GM12878 (cell line): Measurements from ENCODE around the gene CENPK.

ENCODE experiments used
- CTCF ChIP-seq, 3 experiments: IDR thresholded peaks in 2 of 3; conservative IDR thresholded peaks in 1 of 3; 2 replicates each; pipeline ENCODE4 v1.5.1; 2011; ENCODE audit warnings: low read depth in 3 of 3, low read length in 3 of 3, mild to moderate bottlenecking in 3 of 3, control low read depth in 2 of 3, moderate library complexity in 2 of 3, inconsistent platforms in 1 of 3, mixed read lengths in 1 of 3; ENCODE audit not compliant: control insufficient read depth in 2 of 3, insufficient read depth in 1 of 3; ENCODE audit errors: extremely low read depth in 1 of 3
- MYC ChIP-seq: IDR thresholded peaks from 2 replicates; pipeline ENCODE4 v1.6.1; 2011; ENCODE audit warnings: mild to moderate bottlenecking, low read length, moderate library complexity, inconsistent platforms; ENCODE audit not compliant: insufficient read depth, insufficient replicate concordance, insufficient read length, severe bottlenecking
- POLR2A ChIP-seq: IDR thresholded peaks from 2 replicates; pipeline ENCODE4 v1.6.1; 2011; ENCODE audit warnings: low read depth, mild to moderate bottlenecking, low read length
- SPI1 ChIP-seq: IDR thresholded peaks from 2 replicates; pipeline ENCODE4 v1.6.1; 2011; ENCODE audit warnings: low read depth, mild to moderate bottlenecking, low read length, moderate library complexity, borderline replicate concordance; ENCODE audit not compliant: insufficient read depth
- SRF ChIP-seq, 2 experiments: IDR thresholded peaks; 2 replicates each; pipeline ENCODE4 v1.6.1; 2011; ENCODE audit warnings: low read depth in 2 of 2, low read length in 2 of 2, mild to moderate bottlenecking in 1 of 2, moderate library complexity in 1 of 2
- TCF12 ChIP-seq: IDR thresholded peaks from 2 replicates; pipeline ENCODE4 v1.6.1; 2011; ENCODE audit warnings: low read depth, mild to moderate bottlenecking, low read length
- USF2 ChIP-seq: IDR thresholded peaks from 2 replicates; pipeline ENCODE4 v1.6.1; 2011; ENCODE audit warnings: low read depth, low read length, improper control_type of control experiment, borderline replicate concordance
- ZBTB11 ChIP-seq: fragments of 450-650 bp; formaldehyde crosslinking; IDR thresholded peaks from 2 replicates; pipeline ENCODE4 v1.5.0; 2022; ENCODE audit warnings: mild to moderate bottlenecking, missing genetic modification characterization
- ZNF217 ChIP-seq: fragments of 450-650 bp; IDR thresholded peaks from 2 replicates; pipeline ENCODE4 v1.6.1; 2017; ENCODE audit warnings: antibody characterized with exemption, mild to moderate bottlenecking

- no peak for TF ChIP-seq ZBTB11
- TF ChIP-seq POLR2A, result no peak
- no peak for TF ChIP-seq SRF (IDR thresholded peaks at IDR 0.05; ENCODE audit: low read depth in 2 of 2, low read length in 2 of 2)
- TF ChIP-seq SPI1, result no peak
- TF ChIP-seq USF2, result no peak
- no peak for TF ChIP-seq ZNF217
- no peak for TF ChIP-seq TCF12
- TF ChIP-seq CTCF (IDR thresholded peaks at IDR 0.05 in 2 of 3, conservative IDR thresholded peaks at IDR 0.05 in 1 of 3; ENCODE audit: control insufficient read depth in 2 of 3, extremely low read depth in 1 of 3, insufficient read depth in 1 of 3, low read depth in 3 of 3, low read length in 3 of 3), result no peak
- no peak for TF ChIP-seq MYC
Measured at GRCh38 chr5:65478336-65478735, 84.6 kb downstream of the CENPK start.
